Measurements from ENCODE around the gene SCN11A. TPM values are rescaled to one million over a fixed set of nuclear protein-coding genes. Genes with fewer than 3 reads are reported as not detected.

Gene SCN11A
- total and polyA plus RNA-seq, 9 of the 15 experiments (the other 6 are each of a cell fraction or from before 2014, with no cell fraction given) = 0.01 to 0.05 (median 0.04) TPM; not detected in 6

GRCh38 chr3:39013289-39013688 lies 38.5 kb downstream of the SCN11A start (continued):
- TF ChIP-seq KHSRP (IDR thresholded peaks at IDR 0.05) (no peak), ATF7 (IDR thresholded peaks at IDR 0.05) (peak; percentile 43; the same call in 1 of the 2 replicates), THAP12 (CRISPR knock-in tag; IDR thresholded peaks at IDR 0.05) (no peak), E2F4 (CRISPR knock-in tag; IDR thresholded peaks at IDR 0.05; ENCODE audit: low read depth) (no peak), ZFPM2 (CRISPR knock-in tag; IDR thresholded peaks at IDR 0.05) (no peak), MAFF (IDR thresholded peaks at IDR 0.05; ENCODE audit: low read length) (no peak), ZNF197 (CRISPR knock-in tag; IDR thresholded peaks at IDR 0.05; ENCODE audit: low read depth) (no peak), LCOR (CRISPR knock-in tag; IDR thresholded peaks at IDR 0.05) (no peak), ZBTB40 (IDR thresholded peaks at IDR 0.05) (no peak), ZBTB40 (CRISPR knock-in tag; IDR thresholded peaks at IDR 0.05) (no peak), JUND (IDR thresholded peaks at IDR 0.05; ENCODE audit: borderline replicate concordance, low read depth, low read length) (no peak), JUND (tag; IDR thresholded peaks at IDR 0.05; ENCODE audit: borderline replicate concordance, low read depth, low read length) (no peak), PCBP1 (IDR thresholded peaks at IDR 0.05; ENCODE audit: low read depth, low read length, poor library complexity, severe bottlenecking) (no peak), CTCFL (IDR thresholded peaks at IDR 0.05; ENCODE audit: borderline replicate concordance, insufficient read depth, low read depth, low read length, poor library complexity, severe bottlenecking) (no peak)
